K562 (cell line): ENCODE measurements around the gene CRADD.

Experiments used
- CBX5 ChIP-seq: IDR thresholded peaks from 2 replicates; pipeline ENCODE4 v1.6.1; 2014; ENCODE audit warnings: low read depth, borderline replicate concordance
- CTBP1 ChIP-seq: fragments of 450-650 bp; IDR thresholded peaks from 2 replicates; pipeline ENCODE4 v1.6.1; 2016; ENCODE audit warnings: borderline replicate concordance
- CTCF ChIP-seq, 3 experiments: IDR thresholded peaks in 2 of 3; conservative IDR thresholded peaks in 1 of 3; 2 replicates each; pipeline ENCODE4 v1.5.1; 2011 to 2012; ENCODE audit warnings: low read length in 3 of 3, mild to moderate bottlenecking in 3 of 3, control low read depth in 2 of 3, improper control_type of control experiment in 1 of 3, inconsistent platforms in 1 of 3, low read depth in 1 of 3, mixed read lengths in 1 of 3, moderate library complexity in 1 of 3; ENCODE audit not compliant: insufficient read depth in 2 of 3
- ELK1 ChIP-seq: sonication (generic); formaldehyde crosslinking; IDR thresholded peaks from 2 replicates; pipeline ENCODE4 v1.8.1; 2022; ENCODE audit warnings: missing genetic modification reagents
- MAX ChIP-seq: sonication (generic); formaldehyde crosslinking; IDR thresholded peaks from 2 replicates; pipeline ENCODE4 v1.9.0; 2022; ENCODE audit warnings: mild to moderate bottlenecking, missing genetic modification reagents
- TFAP4 ChIP-seq: sonication (generic); formaldehyde crosslinking; IDR thresholded peaks from 2 replicates; pipeline ENCODE4 v1.8.0; 2022; ENCODE audit warnings: missing genetic modification reagents, mild to moderate bottlenecking, moderate library complexity, borderline replicate concordance
- ZNF175 ChIP-seq: fragments of 200-800 bp; sonication (Bioruptor generic); IDR thresholded peaks from 2 replicates; pipeline ENCODE4 v1.6.1; 2016; ENCODE audit warnings: low read depth, mild to moderate bottlenecking, missing genetic modification characterization, missing compliant biosample characterization
- ZNF184 ChIP-seq: sonication (generic); formaldehyde crosslinking; IDR thresholded peaks from 2 replicates; pipeline ENCODE4 v1.5.0; 2020; ENCODE audit warnings: missing genetic modification reagents
- ZZZ3 ChIP-seq: fragments of 450-650 bp; IDR thresholded peaks from 2 replicates; pipeline ENCODE4 v1.6.1; 2016; ENCODE audit warnings: antibody characterized with exemption, mild to moderate bottlenecking, moderate library complexity

GRCh38 chr12:93750056-93750455, 72.9 kb downstream of the CRADD start:
- TF ChIP-seq ZZZ3: no peak
- no peak for TF ChIP-seq ZNF184 (CRISPR knock-in tag)
- no peak for TF ChIP-seq CTCF (IDR thresholded peaks at IDR 0.05 in 2 of 3, conservative IDR thresholded peaks at IDR 0.05 in 1 of 3; ENCODE audit: insufficient read depth in 2 of 3, low read depth in 1 of 3, low read length in 3 of 3)
- TF ChIP-seq MAX (CRISPR knock-in tag): no peak
- no peak for TF ChIP-seq CTBP1
- TF ChIP-seq CBX5: no peak
- no peak for TF ChIP-seq ELK1 (CRISPR knock-in tag)
- TF ChIP-seq TFAP4 (CRISPR knock-in tag): no peak
- TF ChIP-seq ZNF175 (CRISPR knock-in tag): no peak
